ENCODE data around the gene KRTAP12-2. TPM values are rescaled to one million over a fixed set of nuclear protein-coding genes. Genes with fewer than 3 reads are reported as not detected.

Gene KRTAP12-2
- total and polyA plus RNA-seq, 10 of the 15 experiments (the other 5 are each of a cell fraction or from before 2014, with no cell fraction given), result not detected

Small RNAs within 50 kb of the gene (small RNA-seq; reads per million reads assigned to genes)
- gene KRTAP12-6P, result not detected

Other genes starting within 250 kb of the KRTAP12-2 start
Only the 7 nearest of the 20 such genes appear.
- gene KRTAP10-9, start 39.8 kb downstream of the KRTAP12-2 start, total RNA-seq (2014; rRNA removed), result not detected in 2 replicates
- not detected in 2 replicates for gene KRTAP10-9, start 39.8 kb downstream of the KRTAP12-2 start, total RNA-seq (2014; rRNA removed; fragmentation: Illumina TruSeq; extraction: Trizol)
- gene KRTAP10-9, start 39.8 kb downstream of the KRTAP12-2 start, total RNA-seq (2021), result not detected in 2 replicates
- not detected in 2 replicates for gene KRTAP10-9, start 39.8 kb downstream of the KRTAP12-2 start, polyA plus RNA-seq (2011; rRNA removed)
- not detected in 2 replicates for gene KRTAP10-9, start 39.8 kb downstream of the KRTAP12-2 start, polyA plus RNA-seq (2014; fragmentation: Illumina TruSeq; extraction: Trizol)
- not detected for gene KRTAP10-9, start 39.8 kb downstream of the KRTAP12-2 start, polyA plus RNA-seq (2014; fragmentation: Nextera tagmentation; extraction: Ambion mirVana)
- not detected in 2 replicates for gene KRTAP10-9, start 39.8 kb downstream of the KRTAP12-2 start, polyA plus RNA-seq (2014; rRNA removed)
- gene KRTAP10-9, start 39.8 kb downstream of the KRTAP12-2 start, polyA plus RNA-seq (2016; fragmentation: Nextera tagmentation; extraction: Ambion mirVana), result not detected
- gene KRTAP10-10, start 29.6 kb downstream of the KRTAP12-2 start, total RNA-seq (2014; rRNA removed), result not detected in 2 replicates
- not detected in 2 replicates for gene KRTAP10-10, start 29.6 kb downstream of the KRTAP12-2 start, total RNA-seq (2014; rRNA removed; fragmentation: Illumina TruSeq; extraction: Trizol)
- not detected in 2 replicates for gene KRTAP10-10, start 29.6 kb downstream of the KRTAP12-2 start, total RNA-seq (2021)
- gene KRTAP10-10, start 29.6 kb downstream of the KRTAP12-2 start, polyA plus RNA-seq (2011; rRNA removed), result not detected in 2 replicates
- gene KRTAP10-10, start 29.6 kb downstream of the KRTAP12-2 start, polyA plus RNA-seq (2014; fragmentation: Illumina TruSeq; extraction: Trizol), result not detected in 2 replicates
- gene KRTAP10-10, start 29.6 kb downstream of the KRTAP12-2 start, polyA plus RNA-seq (2014; fragmentation: Nextera tagmentation; extraction: Ambion mirVana), result not detected
- not detected in 2 replicates for gene KRTAP10-10, start 29.6 kb downstream of the KRTAP12-2 start, polyA plus RNA-seq (2014; rRNA removed)
- gene KRTAP10-10, start 29.6 kb downstream of the KRTAP12-2 start, polyA plus RNA-seq (2016; fragmentation: Nextera tagmentation; extraction: Ambion mirVana), result not detected
- not detected in 2 replicates for gene KRTAP10-11, start 20.5 kb downstream of the KRTAP12-2 start, total RNA-seq (2014; rRNA removed)
- gene KRTAP10-11, start 20.5 kb downstream of the KRTAP12-2 start, total RNA-seq (2014; rRNA removed; fragmentation: Illumina TruSeq; extraction: Trizol), result not detected in 2 replicates
- gene KRTAP10-11, start 20.5 kb downstream of the KRTAP12-2 start, total RNA-seq (2021), result not detected in 2 replicates
- not detected in 2 replicates for gene KRTAP10-11, start 20.5 kb downstream of the KRTAP12-2 start, polyA plus RNA-seq (2011; rRNA removed)
- gene KRTAP10-11, start 20.5 kb downstream of the KRTAP12-2 start, polyA plus RNA-seq (2014; fragmentation: Illumina TruSeq; extraction: Trizol), result not detected in 2 replicates
- not detected for gene KRTAP10-11, start 20.5 kb downstream of the KRTAP12-2 start, polyA plus RNA-seq (2014; fragmentation: Nextera tagmentation; extraction: Ambion mirVana)
- gene KRTAP10-11, start 20.5 kb downstream of the KRTAP12-2 start, polyA plus RNA-seq (2014; rRNA removed), result not detected in 2 replicates
- gene KRTAP10-11, start 20.5 kb downstream of the KRTAP12-2 start, polyA plus RNA-seq (2016; fragmentation: Nextera tagmentation; extraction: Ambion mirVana), result not detected
- gene KRTAP12-4, start 12.3 kb downstream of the KRTAP12-2 start, total RNA-seq (2014; rRNA removed), result not detected in 2 replicates
- not detected in 2 replicates for gene KRTAP12-4, start 12.3 kb downstream of the KRTAP12-2 start, total RNA-seq (2014; rRNA removed; fragmentation: Illumina TruSeq; extraction: Trizol)
- not detected in 2 replicates for gene KRTAP12-4, start 12.3 kb downstream of the KRTAP12-2 start, total RNA-seq (2021)
- gene KRTAP12-4, start 12.3 kb downstream of the KRTAP12-2 start, polyA plus RNA-seq (2011; rRNA removed), result not detected in 2 replicates
- not detected in 2 replicates for gene KRTAP12-4, start 12.3 kb downstream of the KRTAP12-2 start, polyA plus RNA-seq (2014; fragmentation: Illumina TruSeq; extraction: Trizol)
- not detected for gene KRTAP12-4, start 12.3 kb downstream of the KRTAP12-2 start, polyA plus RNA-seq (2014; fragmentation: Nextera tagmentation; extraction: Ambion mirVana)
- gene KRTAP12-4, start 12.3 kb downstream of the KRTAP12-2 start, polyA plus RNA-seq (2014; rRNA removed), result not detected in 2 replicates
- not detected for gene KRTAP12-4, start 12.3 kb downstream of the KRTAP12-2 start, polyA plus RNA-seq (2016; fragmentation: Nextera tagmentation; extraction: Ambion mirVana)
- not detected in 2 replicates for gene KRTAP12-3, start 9.0 kb downstream of the KRTAP12-2 start, total RNA-seq (2014; rRNA removed)
- gene KRTAP12-3, start 9.0 kb downstream of the KRTAP12-2 start, total RNA-seq (2014; rRNA removed; fragmentation: Illumina TruSeq; extraction: Trizol), result not detected in 2 replicates
- not detected in 2 replicates for gene KRTAP12-3, start 9.0 kb downstream of the KRTAP12-2 start, total RNA-seq (2021)
- gene KRTAP12-3, start 9.0 kb downstream of the KRTAP12-2 start, polyA plus RNA-seq (2011; rRNA removed), result not detected in 2 replicates
- not detected in 2 replicates for gene KRTAP12-3, start 9.0 kb downstream of the KRTAP12-2 start, polyA plus RNA-seq (2014; fragmentation: Illumina TruSeq; extraction: Trizol)
- gene KRTAP12-3, start 9.0 kb downstream of the KRTAP12-2 start, polyA plus RNA-seq (2014; fragmentation: Nextera tagmentation; extraction: Ambion mirVana), result not detected
- gene KRTAP12-3, start 9.0 kb downstream of the KRTAP12-2 start, polyA plus RNA-seq (2014; rRNA removed), result not detected in 2 replicates
- not detected for gene KRTAP12-3, start 9.0 kb downstream of the KRTAP12-2 start, polyA plus RNA-seq (2016; fragmentation: Nextera tagmentation; extraction: Ambion mirVana)
- not detected in 2 replicates for gene KRTAP12-1, start 15.2 kb upstream of the KRTAP12-2 start, total RNA-seq (2014; rRNA removed)
- gene KRTAP12-1, start 15.2 kb upstream of the KRTAP12-2 start, total RNA-seq (2014; rRNA removed; fragmentation: Illumina TruSeq; extraction: Trizol), result not detected in 2 replicates
- gene KRTAP12-1, start 15.2 kb upstream of the KRTAP12-2 start, total RNA-seq (2021), result not detected in 2 replicates
- not detected in 2 replicates for gene KRTAP12-1, start 15.2 kb upstream of the KRTAP12-2 start, polyA plus RNA-seq (2011; rRNA removed)
- gene KRTAP12-1, start 15.2 kb upstream of the KRTAP12-2 start, polyA plus RNA-seq (2014; fragmentation: Illumina TruSeq; extraction: Trizol), result not detected in 2 replicates
- gene KRTAP12-1, start 15.2 kb upstream of the KRTAP12-2 start, polyA plus RNA-seq (2014; fragmentation: Nextera tagmentation; extraction: Ambion mirVana), result not detected
- gene KRTAP12-1, start 15.2 kb upstream of the KRTAP12-2 start, polyA plus RNA-seq (2014; rRNA removed), result not detected in 2 replicates
- gene KRTAP12-1, start 15.2 kb upstream of the KRTAP12-2 start, polyA plus RNA-seq (2016; fragmentation: Nextera tagmentation; extraction: Ambion mirVana), result not detected
- not detected in 2 replicates for gene KRTAP10-12, start 30.2 kb upstream of the KRTAP12-2 start, total RNA-seq (2014; rRNA removed)
- not detected in 2 replicates for gene KRTAP10-12, start 30.2 kb upstream of the KRTAP12-2 start, total RNA-seq (2014; rRNA removed; fragmentation: Illumina TruSeq; extraction: Trizol)
- gene KRTAP10-12, start 30.2 kb upstream of the KRTAP12-2 start, total RNA-seq (2021), result not detected in 2 replicates
- gene KRTAP10-12, start 30.2 kb upstream of the KRTAP12-2 start, polyA plus RNA-seq (2011; rRNA removed), result not detected in 2 replicates
- not detected in 2 replicates for gene KRTAP10-12, start 30.2 kb upstream of the KRTAP12-2 start, polyA plus RNA-seq (2014; fragmentation: Illumina TruSeq; extraction: Trizol)
- gene KRTAP10-12, start 30.2 kb upstream of the KRTAP12-2 start, polyA plus RNA-seq (2014; fragmentation: Nextera tagmentation; extraction: Ambion mirVana), result not detected
- gene KRTAP10-12, start 30.2 kb upstream of the KRTAP12-2 start, polyA plus RNA-seq (2014; rRNA removed), result not detected in 2 replicates
- not detected for gene KRTAP10-12, start 30.2 kb upstream of the KRTAP12-2 start, polyA plus RNA-seq (2016; fragmentation: Nextera tagmentation; extraction: Ambion mirVana)